Measurements from ENCODE around the gene P4HB.

Gene P4HB

GRCh38 chr17:81802048-81802758, 58.1 kb downstream of the P4HB start:
- no peak for TF ChIP-seq CREB5 (CRISPR knock-in tag; IDR thresholded peaks at IDR 0.05; ENCODE audit: low read depth)
- TF ChIP-seq PATZ1 (CRISPR knock-in tag; IDR thresholded peaks at IDR 0.05; ENCODE audit: borderline replicate concordance): no peak
- no peak for TF ChIP-seq ESRRG (CRISPR knock-in tag; IDR thresholded peaks at IDR 0.05)
- TF ChIP-seq ISL1 (CRISPR knock-in tag; IDR thresholded peaks at IDR 0.05): no peak
- TF ChIP-seq TOX (CRISPR knock-in tag; IDR thresholded peaks at IDR 0.05; ENCODE audit: borderline replicate concordance): no peak
- TF ChIP-seq, protein P1, sequence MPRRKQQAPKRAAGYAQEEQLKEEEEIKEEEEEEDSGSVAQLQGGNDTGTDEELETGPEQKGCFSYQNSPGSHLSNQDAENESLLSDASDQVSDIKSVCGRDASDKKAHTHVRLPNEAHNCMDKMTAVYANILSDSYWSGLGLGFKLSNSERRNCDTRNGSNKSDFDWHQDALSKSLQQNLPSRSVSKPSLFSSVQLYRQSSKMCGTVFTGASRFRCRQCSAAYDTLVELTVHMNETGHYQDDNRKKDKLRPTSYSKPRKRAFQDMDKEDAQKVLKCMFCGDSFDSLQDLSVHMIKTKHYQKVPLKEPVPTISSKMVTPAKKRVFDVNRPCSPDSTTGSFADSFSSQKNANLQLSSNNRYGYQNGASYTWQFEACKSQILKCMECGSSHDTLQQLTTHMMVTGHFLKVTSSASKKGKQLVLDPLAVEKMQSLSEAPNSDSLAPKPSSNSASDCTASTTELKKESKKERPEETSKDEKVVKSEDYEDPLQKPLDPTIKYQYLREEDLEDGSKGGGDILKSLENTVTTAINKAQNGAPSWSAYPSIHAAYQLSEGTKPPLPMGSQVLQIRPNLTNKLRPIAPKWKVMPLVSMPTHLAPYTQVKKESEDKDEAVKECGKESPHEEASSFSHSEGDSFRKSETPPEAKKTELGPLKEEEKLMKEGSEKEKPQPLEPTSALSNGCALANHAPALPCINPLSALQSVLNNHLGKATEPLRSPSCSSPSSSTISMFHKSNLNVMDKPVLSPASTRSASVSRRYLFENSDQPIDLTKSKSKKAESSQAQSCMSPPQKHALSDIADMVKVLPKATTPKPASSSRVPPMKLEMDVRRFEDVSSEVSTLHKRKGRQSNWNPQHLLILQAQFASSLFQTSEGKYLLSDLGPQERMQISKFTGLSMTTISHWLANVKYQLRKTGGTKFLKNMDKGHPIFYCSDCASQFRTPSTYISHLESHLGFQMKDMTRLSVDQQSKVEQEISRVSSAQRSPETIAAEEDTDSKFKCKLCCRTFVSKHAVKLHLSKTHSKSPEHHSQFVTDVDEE (CRISPR knock-in tag; IDR thresholded peaks at IDR 0.05): no peak
- no peak for TF ChIP-seq PPARA (CRISPR knock-in tag; IDR thresholded peaks at IDR 0.05; ENCODE audit: borderline replicate concordance)
- no peak for TF ChIP-seq ZNF70 (CRISPR knock-in tag; IDR thresholded peaks at IDR 0.05)
- no peak for TF ChIP-seq OSR1 (CRISPR knock-in tag; IDR thresholded peaks at IDR 0.05)
- TF ChIP-seq CSRNP3 (CRISPR knock-in tag; IDR thresholded peaks at IDR 0.05): no peak
- no peak for TF ChIP-seq BACH2 (CRISPR knock-in tag; IDR thresholded peaks at IDR 0.05; ENCODE audit: borderline replicate concordance)
- ATAC-seq: no peak

- TF ChIP-seq CSRNP3 (CRISPR knock-in tag; IDR thresholded peaks at IDR 0.05) (no peak), ESRRG (CRISPR knock-in tag; IDR thresholded peaks at IDR 0.05) (no peak), PPARA (CRISPR knock-in tag; IDR thresholded peaks at IDR 0.05; ENCODE audit: borderline replicate concordance) (no peak), BACH2 (CRISPR knock-in tag; IDR thresholded peaks at IDR 0.05; ENCODE audit: borderline replicate concordance) (no peak), ZNF70 (CRISPR knock-in tag; IDR thresholded peaks at IDR 0.05) (no peak)
- no peak for ATAC-seq
Measured at GRCh38 chr17:81801327-81801726, 59.0 kb downstream of the P4HB start.

- TF ChIP-seq ARNTL (CRISPR knock-in tag; IDR thresholded peaks at IDR 0.05; ENCODE audit: borderline replicate concordance, low read depth) (no peak), RARB (CRISPR knock-in tag; IDR thresholded peaks at IDR 0.05) (no peak), TOX (CRISPR knock-in tag; IDR thresholded peaks at IDR 0.05; ENCODE audit: borderline replicate concordance) (no peak), GLIS3 (CRISPR knock-in tag; IDR thresholded peaks at IDR 0.05) (no peak), ZNF8 (CRISPR knock-in tag; IDR thresholded peaks at IDR 0.05) (no peak), ZNF565 (CRISPR knock-in tag; conservative IDR thresholded peaks at IDR 0.05; ENCODE audit: low read depth) (no peak), PPARA (CRISPR knock-in tag; IDR thresholded peaks at IDR 0.05; ENCODE audit: borderline replicate concordance) (no peak)
- TF ChIP-seq, protein P2, sequence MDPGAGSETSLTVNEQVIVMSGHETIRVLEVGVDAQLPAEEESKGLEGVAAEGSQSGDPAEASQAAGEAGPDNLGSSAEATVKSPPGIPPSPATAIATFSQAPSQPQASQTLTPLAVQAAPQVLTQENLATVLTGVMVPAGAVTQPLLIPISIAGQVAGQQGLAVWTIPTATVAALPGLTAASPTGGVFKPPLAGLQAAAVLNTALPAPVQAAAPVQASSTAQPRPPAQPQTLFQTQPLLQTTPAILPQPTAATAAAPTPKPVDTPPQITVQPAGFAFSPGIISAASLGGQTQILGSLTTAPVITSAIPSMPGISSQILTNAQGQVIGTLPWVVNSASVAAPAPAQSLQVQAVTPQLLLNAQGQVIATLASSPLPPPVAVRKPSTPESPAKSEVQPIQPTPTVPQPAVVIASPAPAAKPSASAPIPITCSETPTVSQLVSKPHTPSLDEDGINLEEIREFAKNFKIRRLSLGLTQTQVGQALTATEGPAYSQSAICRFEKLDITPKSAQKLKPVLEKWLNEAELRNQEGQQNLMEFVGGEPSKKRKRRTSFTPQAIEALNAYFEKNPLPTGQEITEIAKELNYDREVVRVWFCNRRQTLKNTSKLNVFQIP (CRISPR knock-in tag; IDR thresholded peaks at IDR 0.05; ENCODE audit: borderline replicate concordance, low read depth): no peak
- ATAC-seq: peak; percentile 84
Measured at GRCh38 chr17:81794509-81794908, 65.8 kb downstream of the P4HB start.

Measured in SK-N-SH treated with all-trans-retinoic acid at 6 μM for 48 hours (cell line).